ENCODE data around the gene THAP4.
A peak's percentile ranks its signal among the peaks of the same experiment; 100 is the strongest.

The THAP4 gene

DNA sequence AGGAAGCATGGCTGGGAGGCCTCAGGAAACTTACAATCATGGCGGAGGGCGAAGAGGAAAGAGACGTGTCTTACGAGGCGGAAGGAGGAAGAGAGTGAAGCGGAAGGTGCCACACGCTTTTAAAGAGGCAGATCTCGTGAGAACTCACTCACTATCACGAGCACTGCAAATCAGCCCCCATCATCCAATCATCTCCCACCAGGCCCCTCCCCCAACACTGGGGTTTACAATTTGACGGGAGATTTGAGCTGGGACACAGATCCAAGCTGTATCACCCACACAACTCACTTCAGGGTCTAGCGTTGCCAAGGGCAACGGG lies 83.5 kb downstream of the THAP4 start:
- DNase-seq (ENCODE audit: low read depth, low spot score): no peak

DNA sequence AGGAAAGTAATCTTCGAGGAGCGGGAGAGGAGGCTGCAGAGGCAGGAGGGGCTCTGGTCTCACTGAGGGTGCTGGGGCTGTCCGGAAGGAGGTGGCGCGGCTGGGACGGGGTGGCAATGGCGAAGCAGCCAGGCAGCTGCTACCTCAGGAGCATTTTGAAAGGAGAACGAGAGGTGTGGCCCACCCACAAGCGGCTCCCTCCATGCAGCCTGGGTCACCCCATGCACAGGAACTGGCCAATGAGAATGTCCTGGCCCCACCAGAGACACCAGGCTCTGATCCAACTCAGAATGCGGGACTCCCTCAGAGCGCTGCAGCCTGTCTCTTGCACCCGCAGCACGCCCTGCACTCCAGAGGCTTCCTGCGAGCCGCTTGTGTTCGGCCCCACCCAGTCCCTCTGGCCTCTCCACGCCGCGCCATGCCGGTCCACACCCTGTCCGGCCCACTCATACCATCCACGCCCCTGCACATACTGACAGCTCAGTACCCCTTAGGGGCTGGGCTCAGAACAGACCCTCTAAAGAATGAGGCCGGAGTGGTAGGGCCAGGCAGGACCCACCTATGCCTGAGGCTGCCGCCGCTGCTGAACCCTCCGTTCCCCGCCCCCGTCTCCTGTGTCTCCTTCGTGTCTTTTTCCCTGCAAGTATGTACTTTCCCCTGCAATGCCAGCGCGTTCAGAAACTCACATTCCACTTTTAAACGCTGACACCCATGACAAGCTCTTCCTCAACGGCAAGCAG lies 84.8 kb downstream of the THAP4 start:
- no peak for DNase-seq (ENCODE audit: low read depth, low spot score)
- no peak overlapping the region for H3K27ac ChIP-seq

More for the DNA sequence above, 83.5 kb downstream of the THAP4 start:
- H3K27ac ChIP-seq: no peak overlapping the region

DNA sequence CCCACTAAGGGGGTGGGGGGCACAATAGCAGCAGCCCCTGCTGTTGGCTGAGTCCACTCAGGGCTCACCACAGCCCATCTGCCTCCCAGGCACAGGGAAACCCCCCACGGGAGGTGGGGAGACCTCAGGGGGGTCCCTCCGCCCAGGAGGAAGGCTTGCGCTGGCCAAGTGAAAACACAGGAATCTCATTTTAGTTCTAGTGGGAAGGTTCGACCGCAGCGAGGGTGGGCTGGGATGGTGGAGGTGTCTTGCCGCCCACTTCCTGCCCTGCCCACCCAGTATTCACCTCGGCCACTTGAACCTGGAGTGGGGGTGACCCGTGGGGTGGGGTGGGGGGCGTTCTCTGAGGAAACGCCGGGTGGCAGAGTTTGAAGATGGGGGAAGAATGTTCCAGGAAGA lies 85.4 kb downstream of the THAP4 start:
- no peak overlapping the region for H3K27ac ChIP-seq

DNA sequence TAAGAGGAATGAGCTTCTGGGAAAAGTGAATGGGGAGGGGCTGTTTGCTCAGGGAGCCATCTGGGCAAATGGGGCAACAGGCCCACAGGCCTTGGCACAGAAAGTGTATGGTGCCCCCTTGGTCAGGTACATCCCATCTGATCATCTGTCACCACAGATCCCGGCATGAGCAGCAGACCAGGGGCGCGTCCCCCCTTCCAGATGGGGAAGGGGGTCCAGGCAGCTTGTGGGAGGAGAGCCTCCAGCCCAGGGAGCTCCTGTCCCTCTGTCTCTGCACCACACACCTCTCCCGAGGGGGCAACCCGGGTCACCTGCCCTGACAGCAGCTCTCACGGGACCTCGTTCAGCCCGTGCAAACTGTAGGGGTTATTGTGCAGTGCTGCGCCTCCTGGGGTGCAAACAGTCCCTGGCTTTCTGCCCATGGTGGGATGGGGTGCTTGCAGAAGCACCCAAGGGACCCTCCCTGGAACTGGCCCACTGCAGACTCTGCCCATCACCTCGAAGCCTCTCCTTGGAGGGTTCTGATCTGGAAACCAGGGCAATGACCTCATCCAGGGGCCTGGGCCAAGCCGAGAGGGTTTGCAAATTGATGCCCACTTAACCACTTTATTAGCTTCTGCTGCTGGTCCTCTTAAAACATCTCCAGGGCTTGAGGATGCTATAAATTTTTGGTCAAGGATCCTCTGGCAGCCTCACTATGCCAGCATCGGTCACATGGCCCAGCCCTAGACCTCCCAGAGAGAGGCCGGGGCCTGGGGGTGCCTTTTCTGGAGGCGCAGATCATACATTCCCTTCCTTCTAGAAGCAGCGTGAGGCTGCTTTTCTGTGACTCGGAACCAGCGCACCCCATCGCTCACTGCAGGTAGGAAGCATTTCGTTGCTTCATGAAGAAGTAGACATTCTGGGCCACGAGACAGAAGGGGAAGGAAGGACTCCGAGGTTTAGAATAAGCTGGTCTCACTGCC lies 86.1 kb downstream of the THAP4 start:
- H3K27ac ChIP-seq: no peak overlapping the region
- no peak for DNase-seq (ENCODE audit: low read depth, low spot score)

More for the DNA sequence above, 85.4 kb downstream of the THAP4 start:
- DNase-seq (ENCODE audit: low read depth, low spot score): no peak

DNA sequence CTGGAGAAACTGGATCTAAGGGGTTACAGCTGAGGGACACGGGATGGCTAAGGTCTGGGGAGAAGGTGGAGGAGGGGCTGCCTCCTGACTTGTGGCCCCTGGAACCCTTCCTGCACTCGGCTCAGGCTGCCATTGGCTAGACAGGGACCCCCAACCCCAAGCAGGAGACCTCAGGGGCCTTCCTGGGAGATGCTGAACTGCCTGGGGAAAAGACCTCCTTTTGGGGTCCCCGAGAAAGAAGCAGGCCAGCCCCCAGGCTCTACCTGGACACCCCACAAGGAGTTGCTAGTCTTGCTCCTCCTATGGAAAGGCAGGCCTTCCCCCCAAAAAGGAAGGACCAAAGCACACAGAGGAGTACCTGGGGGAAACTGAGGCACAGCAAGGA lies 88.5 kb downstream of the THAP4 start:
- H3K27ac ChIP-seq: no peak overlapping the region
- no peak for DNase-seq (ENCODE audit: low read depth, low spot score)

DNA sequence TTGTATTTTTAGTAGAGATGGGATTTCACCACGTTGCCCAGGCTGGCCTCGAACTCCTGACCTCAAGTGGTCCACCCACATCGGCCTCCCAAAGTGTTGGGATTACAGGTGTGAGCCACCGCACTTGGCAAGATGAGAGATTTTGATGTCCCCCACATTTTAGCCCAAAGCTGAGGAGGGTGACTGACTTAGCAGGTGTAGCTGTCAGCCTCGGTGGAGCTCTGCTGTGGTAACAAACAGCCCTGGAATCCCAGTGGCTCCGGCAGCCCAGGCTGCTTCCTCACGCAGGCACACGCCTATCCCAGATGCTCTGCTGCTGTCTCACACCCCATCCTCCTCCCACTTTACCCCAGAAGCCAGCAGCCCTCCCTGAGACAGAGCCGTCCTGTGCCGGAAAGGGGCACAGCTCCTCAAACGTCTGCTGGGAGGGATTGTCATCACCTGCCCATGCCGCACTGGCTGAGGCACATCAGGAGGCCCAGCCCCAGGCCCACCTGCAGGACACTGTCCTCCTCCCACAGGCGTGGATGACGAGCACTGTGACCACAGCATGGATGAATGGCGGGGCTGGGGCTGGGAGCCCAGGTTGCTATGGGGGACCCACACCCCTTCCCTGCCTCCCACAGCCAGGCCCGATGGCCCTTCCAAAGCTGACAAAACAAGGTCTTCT lies 89.0 kb downstream of the THAP4 start:
- no peak overlapping the region for H3K27ac ChIP-seq
- no peak for DNase-seq (ENCODE audit: low read depth, low spot score)

DNA sequence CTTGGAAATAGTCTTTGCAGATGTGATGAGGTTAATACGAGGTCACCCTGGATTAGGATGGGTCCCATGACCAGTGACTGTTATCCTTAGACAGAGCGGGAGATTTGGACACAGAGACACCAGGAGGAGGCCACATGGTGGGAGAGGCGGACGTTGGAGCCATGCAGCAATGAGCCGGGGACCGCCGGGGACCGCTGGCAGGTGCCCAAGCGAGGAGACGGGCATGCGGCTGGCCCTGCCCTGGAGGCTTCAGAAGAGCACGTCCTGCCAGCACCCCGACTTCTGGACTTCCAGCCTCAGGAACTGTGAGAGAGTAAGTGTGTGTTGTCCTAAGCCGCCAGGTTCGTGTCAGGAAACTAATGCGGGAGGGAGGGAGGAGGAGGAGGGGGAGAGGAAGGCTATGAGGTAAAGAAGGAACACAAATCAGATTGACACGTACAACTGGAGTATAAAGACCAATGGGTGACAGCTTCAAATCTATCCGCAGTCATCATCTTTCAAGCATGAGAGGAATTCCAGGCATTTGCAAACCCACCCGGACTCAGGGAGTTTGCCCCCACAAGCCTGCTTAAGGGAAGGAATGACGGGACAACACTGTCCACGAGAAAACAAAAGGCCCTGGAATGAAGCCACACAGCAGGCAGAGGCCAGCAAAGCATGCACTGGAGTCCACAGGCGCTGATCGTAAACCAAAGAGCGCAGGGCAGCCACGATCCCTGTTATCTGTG lies 90.0 kb downstream of the THAP4 start:
- no peak overlapping the region for H3K27ac ChIP-seq
- no peak for DNase-seq (ENCODE audit: low read depth, low spot score)

DNA sequence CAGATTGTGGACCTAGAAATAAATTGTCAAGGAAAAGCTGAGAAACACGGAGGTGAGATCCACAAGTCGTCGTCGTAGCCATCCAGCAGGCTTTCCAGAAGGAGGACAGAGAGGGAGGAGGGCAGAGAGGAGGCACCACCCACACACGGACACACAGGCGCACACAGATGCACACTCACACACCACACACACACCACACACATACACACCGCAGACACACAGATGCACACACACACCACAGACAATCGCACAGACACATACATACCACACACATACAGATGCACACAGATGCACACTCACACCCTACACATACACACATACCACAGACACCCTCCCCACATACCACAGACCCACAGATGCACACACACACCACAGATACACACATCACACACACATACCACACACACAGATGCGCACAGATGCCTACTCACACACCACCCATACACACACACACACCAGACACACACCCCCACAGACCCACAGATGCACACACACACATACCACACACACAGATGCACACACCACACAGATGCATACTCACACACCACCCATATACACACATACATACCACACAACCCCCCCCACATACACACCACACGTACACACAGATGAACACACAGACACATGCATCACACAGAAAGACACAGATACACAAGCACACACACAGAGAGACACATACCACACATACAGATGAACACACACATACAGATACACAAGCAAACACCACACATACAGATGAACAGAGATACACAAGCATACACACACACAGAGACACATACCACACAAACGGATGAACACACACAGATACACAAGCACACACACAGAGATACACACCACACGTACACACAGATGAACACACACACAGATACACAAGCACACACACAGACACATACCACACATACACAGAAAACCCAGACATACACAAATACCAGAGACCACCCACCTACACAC lies 91.2 kb downstream of the THAP4 start:
- DNase-seq (ENCODE audit: low read depth, low spot score): no peak
- H3K27ac ChIP-seq: no peak overlapping the region

DNA sequence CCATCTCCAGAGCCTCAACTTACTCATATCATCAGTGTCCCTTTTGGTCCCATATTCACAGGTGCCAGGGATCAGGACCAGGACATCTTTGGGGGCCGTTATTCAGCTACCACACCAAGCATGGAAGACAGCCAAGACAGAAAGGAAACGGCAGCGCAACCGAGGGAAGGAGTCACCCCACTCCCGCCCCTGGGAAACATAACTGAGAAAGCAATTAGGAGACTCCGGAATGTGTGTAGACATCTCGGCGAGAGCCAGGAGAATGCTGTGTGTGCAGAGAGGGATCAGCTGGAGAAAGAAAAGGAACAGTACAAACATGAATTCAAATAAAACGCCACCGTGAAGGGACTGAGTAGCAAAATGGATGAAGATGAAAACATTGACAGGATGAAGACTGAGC lies 91.9 kb downstream of the THAP4 start:
- DNase-seq (ENCODE audit: low read depth, low spot score): no peak
- no peak overlapping the region for H3K27ac ChIP-seq

DNA sequence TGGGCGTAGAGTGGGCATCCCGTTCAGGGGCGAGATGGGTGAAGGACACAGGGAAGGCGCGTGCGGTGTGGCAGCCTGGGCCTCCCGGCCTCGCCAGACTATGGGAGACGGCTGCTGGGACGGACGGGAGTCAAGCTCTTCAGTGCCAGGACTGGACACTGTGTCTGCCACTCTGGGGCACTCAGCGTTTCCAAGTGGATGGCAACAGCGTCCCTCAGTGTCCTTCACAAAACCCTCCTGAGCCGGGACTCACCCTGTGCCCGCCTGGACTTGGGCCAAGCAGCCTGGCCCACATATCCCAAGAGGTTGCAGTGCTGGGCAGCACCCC lies 94.7 kb downstream of the THAP4 start:
- DNase-seq (ENCODE audit: low read depth, low spot score): no peak

DNA sequence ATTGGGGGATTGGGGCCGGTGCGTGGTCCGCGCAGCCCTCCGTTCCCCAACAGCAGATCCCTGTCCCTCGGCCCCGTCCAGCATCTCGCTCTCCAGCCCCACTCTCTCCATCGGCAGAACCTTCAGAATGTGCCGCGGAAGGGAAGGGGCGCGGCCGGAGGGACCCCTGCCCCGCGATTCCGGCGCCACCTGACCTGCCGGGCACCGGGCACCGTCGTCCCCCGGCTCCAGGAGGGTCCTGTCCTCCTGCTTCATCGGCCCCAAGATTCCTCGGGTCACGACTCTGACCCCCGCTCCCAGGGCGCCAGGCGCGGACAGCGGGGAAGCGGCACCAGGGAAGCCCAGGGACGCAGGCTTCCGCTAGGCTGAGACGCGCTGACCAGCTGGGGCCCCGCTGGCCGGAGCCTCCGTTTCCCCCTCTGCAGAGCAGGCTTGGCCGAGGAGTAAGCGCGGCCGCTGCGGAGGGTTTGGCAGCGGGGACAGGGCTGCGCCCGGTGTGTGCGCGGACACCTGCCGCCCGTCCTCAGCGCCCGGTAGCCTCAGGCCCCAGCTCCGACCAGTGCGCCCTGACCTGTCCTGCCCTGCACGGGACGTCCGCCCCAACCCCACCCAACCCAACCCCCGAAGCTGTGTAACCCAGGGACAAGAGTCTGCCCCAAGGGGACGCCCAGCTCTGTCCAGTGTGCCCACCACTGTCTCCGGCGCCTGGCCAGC lies 95.2 kb downstream of the THAP4 start:
- H3K27ac ChIP-seq: no peak overlapping the region
- DNase-seq (ENCODE audit: low read depth, low spot score): no peak

More for the DNA sequence above, 94.7 kb downstream of the THAP4 start:
- H3K27ac ChIP-seq: no peak overlapping the region

DNA sequence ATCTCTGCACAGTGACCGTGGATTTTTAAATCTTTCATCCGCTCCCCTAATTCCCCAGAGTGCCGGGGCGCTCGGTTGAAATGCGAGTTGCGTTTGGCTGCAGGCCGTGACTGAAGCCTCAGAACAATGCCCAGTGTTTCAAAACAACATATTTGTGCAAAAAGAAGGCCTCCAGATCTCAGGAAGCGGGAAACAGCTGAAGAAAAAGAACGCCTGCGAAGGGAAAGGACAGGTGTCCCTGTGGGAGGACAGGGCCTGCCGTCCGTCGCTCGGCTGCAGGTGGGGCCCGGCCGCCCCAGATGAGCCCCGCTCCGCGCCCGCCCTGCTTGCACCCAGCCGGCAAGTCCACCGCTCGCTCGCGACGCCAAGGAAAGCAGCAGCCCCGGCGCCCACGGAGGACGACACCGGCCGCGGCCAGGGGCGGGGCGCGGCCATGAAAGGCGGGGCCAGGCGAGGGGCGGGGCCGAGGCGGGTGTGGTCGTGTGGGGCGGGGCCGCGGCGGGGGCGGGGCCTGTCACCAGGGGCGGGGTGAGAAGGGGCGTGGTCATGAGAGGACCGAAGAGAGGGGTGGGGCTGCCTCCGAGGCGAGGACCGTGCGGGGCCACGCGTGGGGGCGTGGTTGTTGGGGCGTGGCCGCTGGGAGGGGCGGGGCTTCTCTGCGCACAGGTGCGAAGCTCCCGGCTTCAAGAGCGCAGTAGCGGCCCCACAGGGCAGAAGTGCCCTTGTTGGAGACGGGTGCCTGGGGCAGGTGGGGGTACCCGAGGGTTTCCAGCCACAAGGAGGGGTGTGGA lies 96.0 kb downstream of the THAP4 start:
- peak overlapping the region; percentile 68 for H3K27ac ChIP-seq
- no peak for DNase-seq (ENCODE audit: low read depth, low spot score)

DNA sequence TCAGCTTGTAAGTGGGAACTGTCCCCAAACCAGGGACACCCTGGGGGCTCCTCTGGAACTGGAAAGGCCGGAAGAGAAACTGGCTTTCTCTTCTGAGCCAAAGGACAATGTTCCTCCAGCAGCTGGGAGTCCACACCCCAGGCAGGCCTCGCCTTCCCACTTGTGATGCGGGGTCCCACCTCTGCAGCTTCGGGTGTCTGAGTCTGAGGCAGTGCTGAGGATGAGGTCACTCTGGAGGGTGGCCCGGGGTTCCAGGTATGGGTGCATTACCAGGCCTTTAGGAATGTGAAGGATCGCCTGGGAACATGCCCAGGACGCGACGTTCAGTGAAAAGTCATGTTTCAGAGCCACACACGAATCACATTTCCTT lies 96.6 kb downstream of the THAP4 start:
- DNase-seq (ENCODE audit: low read depth, low spot score): no peak
- peak overlapping the region; percentile 68 for H3K27ac ChIP-seq

DNA sequence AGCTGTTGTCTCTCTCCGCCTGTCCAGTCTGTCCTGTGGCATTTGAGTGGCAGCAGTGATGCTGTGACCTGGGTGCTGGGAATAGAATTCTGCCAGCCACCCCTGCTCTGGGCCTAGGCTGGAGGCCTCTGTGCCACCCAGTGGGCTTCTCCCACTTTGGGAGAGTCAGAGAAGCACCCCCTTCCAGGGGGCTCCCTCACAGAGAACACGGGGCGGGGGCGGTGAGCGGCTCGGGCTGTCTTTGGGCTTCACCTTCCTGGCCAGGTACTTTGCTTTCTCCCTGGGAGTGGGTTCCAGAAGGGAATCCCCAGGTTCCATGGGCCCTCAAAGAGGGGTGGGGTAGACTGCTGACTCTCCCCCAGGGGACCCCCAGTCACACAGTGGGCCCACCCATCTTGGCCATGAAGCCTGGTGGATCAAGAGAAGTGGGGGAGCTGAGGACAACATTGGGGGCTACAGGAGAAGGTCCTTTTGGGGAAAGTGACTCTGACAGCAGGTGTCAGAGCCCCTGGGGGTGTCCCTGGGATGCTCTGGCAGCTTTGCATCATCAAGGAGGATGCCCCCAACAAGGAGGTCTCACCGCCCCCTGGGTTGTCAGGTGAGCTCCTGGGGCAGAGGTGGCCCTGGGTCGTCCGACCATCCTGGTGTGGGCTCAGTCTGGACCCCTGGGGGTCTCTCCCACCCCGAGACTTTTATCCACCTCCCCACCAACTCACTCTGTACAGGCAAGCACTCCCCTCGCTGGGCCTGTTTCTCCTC lies 97.2 kb downstream of the THAP4 start:
- H3K27ac ChIP-seq: peak overlapping the region; percentile 68
- DNase-seq (ENCODE audit: low read depth, low spot score): no peak

DNA sequence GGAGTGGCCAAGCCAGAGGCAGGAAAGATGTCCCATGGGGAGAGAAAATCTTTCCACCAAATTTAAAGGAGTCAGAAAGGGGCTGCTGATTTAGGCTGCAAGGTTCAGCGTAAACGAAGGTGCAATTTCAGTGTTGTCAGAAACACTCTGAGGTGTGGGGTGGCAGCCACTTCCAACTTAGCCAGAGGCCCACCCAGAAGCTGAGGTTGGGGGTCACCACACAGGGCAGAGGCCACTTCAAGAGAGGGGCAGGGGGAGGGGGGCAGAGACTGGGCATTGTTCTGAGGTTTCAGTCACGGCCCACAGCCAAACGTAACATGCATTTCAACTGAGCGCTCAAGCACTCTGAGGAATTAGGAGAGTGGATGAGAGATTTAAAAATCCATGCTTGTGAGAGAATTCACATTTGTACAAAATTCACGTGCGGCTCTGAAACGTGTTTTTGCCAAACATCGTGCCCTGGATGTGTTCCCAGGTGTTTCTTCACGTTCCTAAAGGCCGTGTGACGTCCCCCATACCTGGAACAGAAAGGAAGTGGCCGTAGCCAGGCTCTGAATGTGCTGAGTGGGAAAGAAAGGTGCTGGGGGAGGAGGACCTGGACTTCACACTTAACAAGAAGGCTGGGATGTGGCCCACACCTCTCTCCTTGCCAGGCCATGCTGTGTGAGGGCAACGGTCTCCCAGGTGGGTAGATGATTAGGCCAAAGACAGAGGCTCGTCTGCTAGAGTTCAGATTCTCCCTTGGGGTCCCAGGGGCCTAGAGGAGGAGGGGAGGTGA lies 97.9 kb downstream of the THAP4 start:
- no peak for DNase-seq (ENCODE audit: low read depth, low spot score)

DNA sequence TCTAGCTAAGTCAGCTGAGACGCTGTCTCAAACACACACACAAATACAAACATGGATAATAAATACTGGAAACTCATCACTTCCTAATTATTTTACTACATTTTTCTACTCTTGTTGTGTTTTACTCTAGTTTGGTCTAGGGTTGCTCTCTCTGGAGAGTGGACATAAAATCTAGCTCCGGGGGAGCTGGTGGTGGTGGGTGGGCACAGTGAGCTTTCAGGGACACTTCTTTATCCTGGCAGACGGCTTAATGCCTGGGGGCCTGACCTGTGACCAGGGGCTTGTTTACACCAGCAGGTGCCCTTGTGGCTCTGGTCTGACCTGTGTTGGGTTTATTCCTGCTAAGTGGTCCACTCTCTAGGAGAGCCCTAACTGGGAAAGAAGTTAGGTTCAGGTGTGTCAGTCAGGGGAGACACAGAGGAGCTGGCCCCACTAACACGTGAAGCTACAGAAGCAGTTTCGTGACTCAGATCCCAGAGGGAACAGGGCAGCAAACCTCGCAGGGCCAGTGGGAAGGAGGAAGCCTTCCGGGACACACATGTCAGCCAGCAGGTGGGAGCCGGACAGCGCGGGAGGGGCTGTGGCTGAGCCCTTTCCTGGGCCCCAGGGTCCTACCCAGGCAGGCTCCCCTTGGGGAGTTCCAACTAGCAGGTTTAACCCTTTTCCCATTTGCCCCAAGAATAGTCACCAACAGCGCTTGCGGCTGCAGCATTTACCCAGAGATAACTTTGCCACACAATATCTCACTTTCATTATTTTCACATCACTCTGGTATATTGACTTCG lies 100.9 kb downstream of the THAP4 start:
- DNase-seq (ENCODE audit: low read depth, low spot score): no peak
- H3K27ac ChIP-seq: no peak overlapping the region

More for the DNA sequence above, 97.9 kb downstream of the THAP4 start:
- no peak overlapping the region for H3K27ac ChIP-seq
